NB4 (cell line): ENCODE results near the gene KIAA1671.

ENCODE experiments used
- DNase-seq: peaks from one replicate; pipeline ENCODE4 v3.0.0; 2010; ENCODE audit warnings: low read depth
- H3K4me3 ChIP-seq: one replicate; pipeline ENCODE4 v1.5.1; 2011; ENCODE audit warnings: mild to moderate bottlenecking, low read depth, low read length, moderate library complexity
- MYC ChIP-seq: IDR thresholded peaks from 2 replicates; pipeline ENCODE4 v1.6.1; 2011; ENCODE audit warnings: low read depth, low read length
- POLR2A ChIP-seq: IDR thresholded peaks from 2 replicates; pipeline ENCODE4 v1.6.1; 2011; ENCODE audit warnings: mild to moderate bottlenecking; ENCODE audit not compliant: insufficient read length; ENCODE audit errors: extremely low read depth
- TF ChIP-seq, protein P1 (sequence below): IDR thresholded peaks from one replicate; pipeline ENCODE4 v1.5.1; 2012; ENCODE audit warnings: low read depth, low read length
- TF ChIP-seq, protein P2 (sequence below): IDR thresholded peaks from 2 replicates; pipeline ENCODE4 v1.6.1; 2011; ENCODE audit warnings: low read depth, low read length

KIAA1671 gene

DNA sequence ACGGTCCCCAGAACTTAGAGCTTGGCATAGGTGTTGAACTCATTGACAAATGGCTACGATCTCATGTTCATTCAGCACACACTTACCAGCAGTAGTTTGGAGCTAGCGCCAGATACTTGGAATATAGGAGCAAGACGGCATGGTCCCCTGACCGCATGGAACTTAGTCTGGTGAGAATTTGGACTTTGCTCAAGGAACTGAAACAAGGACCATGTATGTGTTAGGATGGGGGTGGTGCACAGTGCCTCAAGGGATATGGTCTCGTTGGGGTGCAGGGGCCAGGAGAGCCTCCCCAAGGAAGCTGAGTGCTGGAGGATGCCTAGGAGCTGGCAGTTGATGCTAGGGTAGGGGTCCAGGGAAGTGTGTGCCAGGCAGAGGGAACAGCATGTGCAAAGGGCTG is 119.2 kb downstream of the KIAA1671 start:
- DNase-seq: no peak
- TF ChIP-seq, protein P1, sequence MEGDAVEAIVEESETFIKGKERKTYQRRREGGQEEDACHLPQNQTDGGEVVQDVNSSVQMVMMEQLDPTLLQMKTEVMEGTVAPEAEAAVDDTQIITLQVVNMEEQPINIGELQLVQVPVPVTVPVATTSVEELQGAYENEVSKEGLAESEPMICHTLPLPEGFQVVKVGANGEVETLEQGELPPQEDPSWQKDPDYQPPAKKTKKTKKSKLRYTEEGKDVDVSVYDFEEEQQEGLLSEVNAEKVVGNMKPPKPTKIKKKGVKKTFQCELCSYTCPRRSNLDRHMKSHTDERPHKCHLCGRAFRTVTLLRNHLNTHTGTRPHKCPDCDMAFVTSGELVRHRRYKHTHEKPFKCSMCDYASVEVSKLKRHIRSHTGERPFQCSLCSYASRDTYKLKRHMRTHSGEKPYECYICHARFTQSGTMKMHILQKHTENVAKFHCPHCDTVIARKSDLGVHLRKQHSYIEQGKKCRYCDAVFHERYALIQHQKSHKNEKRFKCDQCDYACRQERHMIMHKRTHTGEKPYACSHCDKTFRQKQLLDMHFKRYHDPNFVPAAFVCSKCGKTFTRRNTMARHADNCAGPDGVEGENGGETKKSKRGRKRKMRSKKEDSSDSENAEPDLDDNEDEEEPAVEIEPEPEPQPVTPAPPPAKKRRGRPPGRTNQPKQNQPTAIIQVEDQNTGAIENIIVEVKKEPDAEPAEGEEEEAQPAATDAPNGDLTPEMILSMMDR: no peak
- TF ChIP-seq, protein P2, sequence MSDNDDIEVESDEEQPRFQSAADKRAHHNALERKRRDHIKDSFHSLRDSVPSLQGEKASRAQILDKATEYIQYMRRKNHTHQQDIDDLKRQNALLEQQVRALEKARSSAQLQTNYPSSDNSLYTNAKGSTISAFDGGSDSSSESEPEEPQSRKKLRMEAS: no peak
- TF ChIP-seq MYC (no peak), POLR2A (no peak)
- H3K4me3 ChIP-seq: no peak overlapping the region

DNA sequence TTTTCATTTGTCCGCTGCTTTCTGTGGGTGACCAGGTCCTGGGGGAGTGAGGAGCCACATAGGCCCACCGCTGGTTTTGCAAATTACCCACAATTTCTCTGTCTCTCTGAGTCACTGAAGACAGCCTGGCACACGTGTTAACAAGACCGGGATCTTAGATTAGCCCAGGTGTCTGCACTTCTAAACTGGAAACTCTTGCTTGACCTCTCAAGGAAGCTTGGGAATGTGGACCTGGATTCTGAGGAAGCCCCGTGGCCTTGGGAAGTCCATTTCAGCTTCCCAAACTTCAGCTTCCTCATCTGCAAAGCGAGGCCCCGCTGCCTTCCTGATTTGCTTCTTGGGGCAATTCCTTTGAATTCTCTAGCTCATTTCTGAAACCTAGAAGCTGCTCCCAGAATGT is 119.9 kb downstream of the KIAA1671 start:
- TF ChIP-seq, protein P2: no peak
- TF ChIP-seq, protein P1: no peak
- no peak for TF ChIP-seq MYC
- TF ChIP-seq POLR2A: no peak
- no peak for DNase-seq

DNA sequence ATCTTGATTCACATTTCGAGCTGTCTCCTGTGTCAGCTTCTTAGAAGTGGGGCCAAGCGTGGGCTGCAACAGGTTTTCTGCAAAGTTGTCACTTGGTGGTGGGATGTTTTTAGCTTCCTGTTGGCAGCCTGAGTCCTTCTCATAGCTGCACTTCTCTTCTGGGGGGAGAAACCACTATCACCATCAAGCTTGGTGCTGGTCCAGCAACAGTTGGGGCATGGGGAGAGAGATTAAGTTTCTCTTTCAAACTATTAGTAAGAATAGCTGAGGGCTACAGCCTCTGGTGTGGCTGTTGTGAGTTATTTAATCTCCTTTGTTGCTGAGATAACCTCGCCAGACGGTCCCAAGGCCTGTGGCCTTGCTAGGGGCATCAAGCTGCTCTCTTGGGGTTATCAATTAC is 123.8 kb downstream of the KIAA1671 start:
- H3K4me3 ChIP-seq: no peak overlapping the region
- DNase-seq: no peak
- TF ChIP-seq POLR2A: no peak
- TF ChIP-seq, protein P2: no peak
- TF ChIP-seq, protein P1: no peak
- no peak for TF ChIP-seq MYC

More for the DNA sequence above, 119.9 kb downstream of the KIAA1671 start:
- no peak overlapping the region for H3K4me3 ChIP-seq

DNA sequence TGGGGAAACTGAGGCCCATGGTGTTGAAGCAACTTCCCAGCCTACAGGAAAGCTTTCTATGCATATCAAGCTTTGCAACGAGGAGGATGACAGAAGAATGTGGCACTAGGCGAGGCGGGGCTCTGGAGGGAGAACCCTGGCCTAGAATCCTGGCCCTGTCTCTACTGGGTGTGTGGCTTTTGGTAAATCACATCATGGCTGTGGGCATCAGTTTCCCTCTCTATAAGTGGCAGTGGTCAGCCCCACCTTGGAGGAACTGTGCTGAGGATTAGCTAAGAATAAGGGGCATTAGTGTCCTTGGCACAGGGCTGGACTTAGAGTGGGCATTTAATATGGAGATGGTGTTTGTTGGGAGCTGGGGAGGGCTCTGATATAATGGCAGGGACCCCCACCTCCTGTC is 124.5 kb downstream of the KIAA1671 start:
- no peak for DNase-seq
- TF ChIP-seq, protein P1: no peak
- no peak for TF ChIP-seq POLR2A
- TF ChIP-seq, protein P2: no peak
- TF ChIP-seq MYC: no peak
- H3K4me3 ChIP-seq: no peak overlapping the region

DNA sequence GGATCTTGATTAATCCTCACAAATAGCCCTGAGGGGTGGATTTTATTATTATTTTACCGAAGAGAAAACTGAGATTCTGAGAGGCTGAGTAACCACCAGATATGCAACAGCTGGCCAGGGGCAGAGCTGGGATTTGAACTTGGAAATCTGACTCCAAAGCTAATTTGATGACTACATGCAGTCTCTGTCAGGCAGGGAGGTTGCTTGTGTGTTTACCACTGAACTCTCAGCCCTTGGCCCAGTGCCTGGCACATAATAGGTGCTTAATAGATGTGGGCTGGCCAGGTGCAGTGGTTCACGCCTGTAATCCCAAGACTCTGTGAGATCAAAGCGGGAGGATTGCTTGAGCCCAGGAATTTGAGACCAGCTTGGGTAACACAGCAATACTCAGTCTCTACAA is 125.4 kb downstream of the KIAA1671 start:
- H3K4me3 ChIP-seq: no peak overlapping the region
- TF ChIP-seq, protein P2: no peak
- TF ChIP-seq, protein P1: no peak
- no peak for TF ChIP-seq POLR2A
- TF ChIP-seq MYC: no peak
- DNase-seq: no peak

DNA sequence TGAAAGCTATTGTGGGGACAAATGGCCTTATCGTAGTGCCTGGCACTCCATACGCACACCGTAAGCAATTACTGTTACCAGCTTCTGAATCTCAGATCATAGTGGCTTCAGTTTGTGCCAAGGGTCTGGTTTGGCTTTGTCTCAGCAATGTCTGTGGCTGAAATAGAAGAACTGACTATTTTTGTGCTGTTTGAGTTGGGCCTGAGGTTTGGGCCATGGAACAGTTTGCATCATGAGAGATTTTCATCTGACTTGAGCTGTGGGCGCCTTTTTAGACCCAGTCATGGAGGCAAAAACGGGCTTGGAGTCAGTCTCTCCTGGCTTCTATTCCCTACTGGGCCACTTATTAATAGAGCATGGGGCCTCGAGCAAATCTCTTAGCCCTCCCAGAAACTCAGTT is 126.1 kb downstream of the KIAA1671 start:
- no peak for TF ChIP-seq MYC
- TF ChIP-seq, protein P2: no peak
- TF ChIP-seq POLR2A: no peak
- TF ChIP-seq, protein P1: no peak
- DNase-seq: no peak
- no peak overlapping the region for H3K4me3 ChIP-seq
